Thyroid gland (tissue), 4 donors: Measurements from ENCODE around the gene MYD88.

Experiments used
- CTCF ChIP-seq, 6 experiments: fragments of 200-600 bp in 3 of 6; fragments of 450-650 bp in 3 of 6; sonication (generic) in 3 of 6; IDR thresholded peaks; one replicate each; pipeline ENCODE4 v1.5.1; 2016 to 2019; ENCODE audit warnings: antibody characterized with exemption in 6 of 6, mild to moderate bottlenecking in 2 of 6, inconsistent platforms in 1 of 6, moderate library complexity in 1 of 6
- POLR2A ChIP-seq, 2 donors: fragments of 450-650 bp; IDR thresholded peaks; one replicate each; pipeline ENCODE4 v1.6.1; 2017; ENCODE audit warnings: antibody characterized with exemption in 2 of 2, mild to moderate bottlenecking in 2 of 2, moderate library complexity in 1 of 2

GRCh38 chr3:38154033-38154494 lies 15.6 kb downstream of the MYD88 start:
- TF ChIP-seq CTCF (IDR thresholded peaks at IDR 0.05) = no peak
- no peak for TF ChIP-seq POLR2A (IDR thresholded peaks at IDR 0.05)
